NOMO-1 (cell line): ENCODE data around the gene CLSTN1.
"Not testable (repeated sequence)": the region's sequence is repeated elsewhere in the genome, so short reads cannot be mapped to it uniquely, and the experiment has no call there.

Experiments used
- DNase-seq, 2 experiments: peaks; one replicate each; lab custom pipeline; 2025; ENCODE audit not compliant: unreplicated experiment in 2 of 2; lab: John Stamatoyannopoulos, UW

The CLSTN1 gene

GRCh38 chr1:9801909-9802308, 21.9 kb downstream of the CLSTN1 start:
- DNase-seq = no peak

GRCh38 chr1:9798236-9799130, 25.3 kb downstream of the CLSTN1 start:
- DNase-seq = no peak

DNA sequence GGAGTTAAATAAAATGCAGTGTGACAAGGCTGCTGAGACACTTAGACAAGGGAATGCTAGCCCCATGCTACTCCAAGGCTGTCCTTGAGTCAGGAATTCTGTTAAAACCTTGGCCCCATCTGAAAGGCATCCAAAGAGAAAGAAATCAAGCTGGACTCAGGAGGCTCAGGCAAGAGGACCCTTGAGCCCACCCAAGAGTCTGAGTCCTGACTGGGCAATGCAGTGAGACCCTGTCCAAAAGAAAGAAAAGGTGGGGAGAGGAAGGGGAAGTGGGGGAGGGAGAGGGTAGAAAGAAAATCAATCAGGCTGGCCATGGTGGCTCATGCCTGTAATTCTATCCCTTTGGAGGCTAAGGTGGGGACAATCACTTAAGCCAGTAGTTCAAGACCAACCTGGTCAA, 26.7 kb downstream of the CLSTN1 start:
- DNase-seq = no peak

DNA sequence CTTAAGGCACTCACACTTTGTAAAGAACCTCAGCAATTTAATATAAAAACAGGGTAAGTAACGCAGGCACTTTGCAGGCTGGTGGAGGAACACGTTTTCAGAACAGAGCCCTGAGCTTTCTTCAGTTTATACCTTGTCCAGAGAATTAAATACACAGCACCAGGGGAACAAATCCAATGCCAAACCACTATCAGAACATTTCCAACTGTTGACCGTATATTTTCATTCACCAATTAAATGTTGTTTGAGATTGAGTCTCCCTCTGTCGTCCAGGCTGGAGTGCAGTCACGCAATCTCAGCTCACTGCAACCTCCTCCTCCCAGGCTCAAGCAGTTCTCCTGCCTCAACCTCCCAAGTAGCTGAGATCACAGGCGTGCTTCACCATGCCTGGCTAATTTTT, 29.7 kb downstream of the CLSTN1 start:
- no peak for DNase-seq

GRCh38 chr1:9793291-9793690, 30.5 kb downstream of the CLSTN1 start:
- DNase-seq = no peak

DNA sequence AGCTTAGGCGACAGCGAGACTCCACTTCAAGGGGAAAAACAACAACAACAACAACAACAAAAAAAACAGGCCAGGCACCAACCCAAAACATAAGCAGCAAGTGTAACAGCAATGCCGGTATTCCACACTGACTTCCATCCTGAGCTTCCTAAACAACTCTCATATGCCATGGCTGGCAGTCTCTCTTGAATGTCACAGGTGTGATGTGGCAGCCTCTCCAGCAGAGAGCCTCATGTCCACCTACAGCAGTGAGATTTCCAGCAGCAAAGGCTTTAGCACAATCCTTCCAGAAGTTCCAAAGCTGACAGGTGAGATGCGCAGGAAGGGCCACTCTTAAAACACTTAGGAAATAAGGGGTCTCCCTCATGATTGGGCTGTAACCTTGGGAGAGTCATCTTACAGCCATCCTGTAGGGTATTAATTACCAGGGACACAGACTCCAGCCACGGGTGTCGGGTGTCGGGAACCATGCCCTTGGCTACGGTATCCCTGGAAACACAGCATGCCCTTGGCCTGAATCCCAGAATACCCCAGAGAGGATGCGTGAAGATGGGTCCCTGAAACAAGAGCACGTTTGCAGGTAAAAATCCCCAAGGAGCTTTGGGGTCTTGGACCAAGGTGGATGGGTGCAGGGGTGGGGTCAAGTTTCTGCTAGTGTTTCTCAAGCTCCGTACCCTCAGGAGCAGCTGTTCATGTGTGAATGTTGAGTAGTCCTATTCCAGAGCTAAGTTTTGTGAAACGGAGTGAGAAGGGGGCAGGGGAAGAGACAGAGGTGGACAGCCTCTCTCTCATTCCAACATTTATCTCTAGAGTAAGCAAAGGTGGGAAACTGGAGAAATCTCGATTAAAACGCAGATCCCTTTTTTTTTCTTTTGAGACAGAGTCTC, 31.4 kb downstream of the CLSTN1 start:
- DNase-seq = no peak

DNA sequence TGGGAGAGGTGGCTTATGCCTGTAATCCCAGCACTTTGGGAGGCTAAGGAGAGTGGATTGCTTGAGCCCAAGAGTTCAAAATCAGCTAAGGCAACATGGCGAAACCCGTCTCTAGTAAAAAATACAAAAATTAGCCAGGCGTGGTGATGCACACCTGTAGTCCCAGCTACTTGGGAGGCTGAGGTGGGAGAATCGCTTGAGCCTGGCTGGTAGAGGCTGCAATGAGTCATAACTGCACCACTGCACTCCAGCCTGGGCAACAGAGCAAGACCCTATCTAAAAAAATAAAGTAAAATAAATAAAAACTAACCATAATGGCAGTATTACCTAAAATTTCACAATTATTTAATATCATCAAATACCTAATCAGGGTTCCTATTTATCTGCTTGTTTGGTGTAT, 34.1 kb downstream of the CLSTN1 start:
- DNase-seq = not testable (repeated sequence)

GRCh38 chr1:9787702-9788101, 36.1 kb downstream of the CLSTN1 start:
- peak; percentile 89 to 90 for DNase-seq

- DNase-seq = no peak
These were observed 38.4 kb downstream of the CLSTN1 start for GRCh38 chr1:9785406-9785805.

DNA sequence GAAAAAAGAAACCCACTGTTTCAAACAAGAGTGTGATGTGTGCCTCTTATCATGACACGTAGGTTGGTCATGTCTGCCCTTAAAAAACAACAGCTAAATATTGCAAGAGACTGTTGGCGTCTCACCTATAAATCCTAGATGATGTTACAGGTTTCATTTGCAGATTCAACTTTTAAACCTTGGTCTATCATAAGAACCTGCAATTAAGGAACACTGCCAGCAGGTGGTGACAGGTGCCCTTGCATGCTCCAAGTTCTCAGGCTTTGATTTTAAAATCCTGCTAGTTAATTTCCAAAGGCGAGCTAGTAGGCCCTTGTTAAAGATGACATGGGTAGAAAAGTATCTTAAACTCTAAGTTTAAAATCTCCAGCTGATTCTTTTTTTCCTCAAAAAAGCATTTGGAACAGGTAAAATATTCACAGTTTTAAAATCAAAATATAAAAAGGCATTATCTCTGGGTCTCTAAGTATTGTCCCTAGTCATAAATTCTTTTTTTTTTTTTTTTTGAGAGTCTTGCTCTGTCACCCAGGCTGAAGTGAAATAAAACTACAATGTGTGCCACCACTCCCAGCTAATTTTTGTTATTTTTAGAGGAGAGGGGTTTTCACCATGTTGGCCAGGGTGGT, 39.1 kb downstream of the CLSTN1 start:
- peak; percentile 43 to 72 for DNase-seq

GRCh38 chr1:9782897-9783296, 40.9 kb downstream of the CLSTN1 start:
- no peak for DNase-seq

GRCh38 chr1:9782116-9782751, 41.5 kb downstream of the CLSTN1 start:
- no peak for DNase-seq

- DNase-seq = no peak
These were observed 43.1 kb downstream of the CLSTN1 start for GRCh38 chr1:9780554-9781110.

GRCh38 chr1:9778905-9779304, 44.9 kb downstream of the CLSTN1 start:
- DNase-seq = no peak

- DNase-seq = no peak
These were observed 47.1 kb downstream of the CLSTN1 start for GRCh38 chr1:9776685-9777084.

DNA sequence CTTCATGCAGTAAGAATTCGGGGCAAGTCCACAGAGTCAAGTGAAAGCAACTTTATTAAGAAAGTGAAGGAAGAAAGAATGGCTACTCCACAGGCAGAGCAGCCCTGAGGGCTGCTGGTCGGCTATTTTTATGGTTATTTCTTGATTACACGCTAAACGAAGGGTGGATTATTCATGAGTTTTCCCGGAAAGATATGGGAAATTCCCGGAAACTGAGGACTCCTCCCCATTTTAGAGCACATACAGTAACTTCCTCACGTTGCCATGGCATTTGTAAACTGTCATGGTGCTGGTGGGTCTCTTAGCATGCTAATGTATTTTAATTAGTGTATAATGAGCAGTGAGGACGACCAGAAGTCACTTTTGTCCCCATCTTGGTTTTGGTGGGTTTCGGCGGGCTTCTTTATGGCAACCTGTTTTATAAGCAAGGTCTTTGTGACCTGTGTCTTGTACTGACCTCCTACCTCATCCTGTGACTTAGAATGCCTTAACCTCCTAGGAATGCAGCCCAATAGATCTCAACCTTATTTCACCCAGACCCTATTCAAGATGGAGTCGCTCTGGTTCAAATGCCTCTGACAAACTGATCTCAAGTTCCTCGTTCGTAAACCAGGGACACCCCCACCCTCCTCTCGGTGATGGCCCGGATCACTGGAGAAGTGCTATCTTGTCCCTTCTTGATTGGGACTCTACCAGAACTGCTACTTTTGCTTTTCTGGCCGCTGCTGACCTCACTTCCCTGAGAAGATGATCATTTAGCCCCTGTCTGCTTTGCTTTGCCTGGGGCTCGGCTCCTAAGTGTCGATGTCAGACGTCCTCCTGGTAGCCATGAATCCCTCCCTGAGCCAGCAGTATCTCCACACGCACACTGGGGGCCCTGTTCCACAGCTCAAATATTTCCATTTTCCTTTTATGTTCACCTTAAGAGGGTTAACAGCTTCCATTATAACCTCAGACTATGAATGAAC, 48.8 kb downstream of the CLSTN1 start:
- no peak for DNase-seq

DNA sequence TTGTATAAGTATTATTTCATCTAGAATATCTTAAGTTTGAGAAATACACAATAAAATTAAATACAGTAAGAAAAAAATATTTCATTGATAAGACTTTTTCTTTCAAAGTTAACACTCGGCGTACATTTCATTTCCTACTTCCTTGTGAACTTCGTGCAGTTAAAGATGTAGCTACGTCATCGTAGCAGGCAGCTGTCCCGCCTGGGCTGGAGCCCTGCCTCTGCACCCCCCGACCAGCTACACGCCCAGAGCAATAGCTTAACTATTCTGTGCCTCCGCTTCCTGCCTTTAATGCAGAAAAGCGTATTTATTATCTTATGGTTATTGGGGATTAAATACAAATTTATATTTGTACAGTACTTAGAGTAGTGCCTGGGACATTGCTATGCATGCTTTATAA, 53.5 kb downstream of the CLSTN1 start:
- DNase-seq = no peak

GRCh38 chr1:9768983-9769382, 54.8 kb downstream of the CLSTN1 start:
- DNase-seq = no peak

DNA sequence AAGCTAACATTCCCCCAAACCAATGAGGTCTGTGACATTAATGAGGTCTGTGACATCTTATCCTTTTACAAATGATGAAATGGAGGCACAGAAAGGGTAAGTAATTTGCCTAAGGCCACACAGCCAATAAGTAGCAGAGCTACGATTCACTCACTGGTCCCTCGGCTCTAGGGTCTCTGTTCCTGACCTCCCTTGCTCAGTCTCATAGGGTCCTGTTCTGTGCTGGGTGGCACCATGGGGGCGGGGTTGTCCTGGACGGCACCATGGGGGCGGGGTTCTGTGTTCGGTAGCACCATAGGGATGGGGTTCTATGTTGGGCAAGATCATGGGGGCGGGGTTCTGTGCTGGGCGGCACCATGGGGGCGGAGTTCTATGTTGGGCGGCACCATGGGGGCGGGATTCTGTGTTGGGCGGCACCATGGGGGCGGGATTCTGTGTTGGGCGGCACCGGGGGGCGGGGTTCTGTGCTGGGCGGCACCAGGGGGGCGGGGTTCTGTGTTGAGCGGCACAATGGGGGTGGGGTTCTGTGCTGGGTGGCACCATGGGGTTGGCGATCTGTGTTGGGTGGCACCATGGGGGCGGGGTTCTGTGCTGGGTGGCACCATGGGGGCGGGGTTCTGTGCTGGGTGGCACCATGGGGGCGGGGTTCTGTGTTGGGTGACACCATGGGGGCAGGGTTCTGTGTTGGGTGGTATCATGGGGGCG, 55.6 kb downstream of the CLSTN1 start:
- no peak for DNase-seq
